ENCODE results near the gene RTL5. TPM values are rescaled to one million over a fixed set of nuclear protein-coding genes. Genes with fewer than 3 reads are reported as not detected.

Gene RTL5
- total RNA-seq, 1 donor from 2014 or later, result 0.13 TPM

- DNase-seq (ENCODE audit: low read depth in 2 of 2), result peak; percentile 70 to 92
Measured at GRCh38 chrX:72079607-72080006, 52.1 kb downstream of the RTL5 start.

- DNase-seq (ENCODE audit: low read depth in 2 of 2), result peak in 1 of 2 donors; percentile 79
Measured at GRCh38 chrX:72078411-72078810, 53.3 kb downstream of the RTL5 start.

Other genes with a start within 250 kb of the RTL5 start
- 24.3 and 24.8 TPM in 2 replicates for gene NHSL2, start 221.1 kb downstream of the RTL5 start, total RNA-seq
- 10.1 and 11.0 TPM in 2 replicates for gene PIN4, start 49.8 kb upstream of the RTL5 start, total RNA-seq
- 1.3 and 3.6 TPM in 2 replicates for gene ERCC6L, start 107.1 kb upstream of the RTL5 start, total RNA-seq
- gene RPS4X, start 145.3 kb upstream of the RTL5 start, total RNA-seq, result 1,024 and 1,259 TPM in 2 replicates
- 0.13 TPM in 2 replicates for gene CITED1, start 174.0 kb upstream of the RTL5 start, total RNA-seq